ENCODE measurements around the gene MYO15B.

Gene MYO15B

DNA sequence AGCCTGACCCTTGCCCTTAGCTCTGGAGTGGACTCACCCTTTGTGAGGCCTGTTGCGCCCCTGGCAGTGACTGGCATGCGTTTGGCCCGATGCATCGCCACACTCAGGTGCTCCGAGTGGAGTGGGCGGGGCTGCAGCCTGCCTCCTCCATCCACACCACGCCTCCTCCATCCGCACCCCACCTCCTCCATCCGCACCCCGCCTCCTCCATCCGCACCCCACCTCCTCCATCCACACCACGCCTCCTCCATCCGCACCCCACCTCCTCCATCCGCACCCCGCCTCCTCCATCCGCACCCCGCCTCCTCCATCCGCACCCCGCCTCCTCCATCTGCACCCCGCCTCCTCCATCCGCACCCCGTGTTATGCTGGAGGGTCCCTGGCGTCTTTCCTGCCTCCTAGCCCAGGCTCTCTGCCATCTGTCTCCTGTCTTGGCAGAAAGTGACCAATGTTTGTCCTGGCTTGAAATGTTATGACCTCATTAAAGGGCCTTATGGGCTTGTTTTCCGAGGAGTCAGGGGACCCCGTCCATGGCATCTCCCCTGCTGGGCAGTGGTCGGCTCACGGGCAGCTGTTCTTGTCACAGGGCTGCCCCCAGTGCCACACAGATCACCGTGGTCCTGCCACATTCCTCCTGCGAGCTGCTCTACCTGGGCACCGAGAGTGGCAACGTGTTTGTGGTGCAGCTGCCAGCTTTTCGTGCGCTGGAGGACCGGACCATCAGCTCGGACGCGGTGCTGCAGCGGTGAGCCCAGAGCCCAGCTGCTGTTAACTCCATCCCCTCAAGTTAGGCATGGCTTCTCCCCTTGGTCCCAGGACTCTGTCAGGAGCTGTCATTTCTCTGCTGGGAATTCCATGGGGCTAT is 28.7 kb upstream of the MYO15B start:
- DNase-seq (ENCODE audit: low read depth in 2 of 2) = no peak

DNA sequence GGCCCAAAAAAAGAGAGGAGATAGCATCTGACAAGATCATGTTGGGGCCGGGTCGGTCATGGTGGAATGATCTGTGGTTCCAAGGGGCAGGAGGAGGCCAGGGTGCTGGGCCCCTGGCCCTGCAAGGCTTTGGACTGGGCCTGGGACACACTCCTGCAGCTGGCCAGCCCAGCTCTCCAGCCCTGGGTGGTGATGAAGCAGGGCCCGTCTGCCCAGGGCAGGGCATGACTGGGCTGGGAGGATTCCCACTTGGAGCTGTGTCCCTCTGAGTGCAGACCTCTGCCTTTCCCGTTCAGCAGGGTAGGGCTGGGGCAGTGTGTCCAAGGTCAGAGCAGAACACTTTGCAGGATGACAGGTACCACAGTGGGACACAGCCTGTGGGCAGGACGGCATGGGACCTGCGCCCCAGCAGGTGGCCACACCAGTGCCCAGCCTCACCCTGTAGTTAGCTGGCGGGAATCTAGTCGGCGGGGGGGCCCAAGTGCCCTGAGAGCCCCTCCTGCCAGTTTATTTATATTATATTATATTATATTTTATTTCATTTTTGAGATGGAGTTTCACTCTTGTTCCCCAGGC is 27.6 kb upstream of the MYO15B start:
- DNase-seq (ENCODE audit: low read depth in 2 of 2) = no peak

DNA sequence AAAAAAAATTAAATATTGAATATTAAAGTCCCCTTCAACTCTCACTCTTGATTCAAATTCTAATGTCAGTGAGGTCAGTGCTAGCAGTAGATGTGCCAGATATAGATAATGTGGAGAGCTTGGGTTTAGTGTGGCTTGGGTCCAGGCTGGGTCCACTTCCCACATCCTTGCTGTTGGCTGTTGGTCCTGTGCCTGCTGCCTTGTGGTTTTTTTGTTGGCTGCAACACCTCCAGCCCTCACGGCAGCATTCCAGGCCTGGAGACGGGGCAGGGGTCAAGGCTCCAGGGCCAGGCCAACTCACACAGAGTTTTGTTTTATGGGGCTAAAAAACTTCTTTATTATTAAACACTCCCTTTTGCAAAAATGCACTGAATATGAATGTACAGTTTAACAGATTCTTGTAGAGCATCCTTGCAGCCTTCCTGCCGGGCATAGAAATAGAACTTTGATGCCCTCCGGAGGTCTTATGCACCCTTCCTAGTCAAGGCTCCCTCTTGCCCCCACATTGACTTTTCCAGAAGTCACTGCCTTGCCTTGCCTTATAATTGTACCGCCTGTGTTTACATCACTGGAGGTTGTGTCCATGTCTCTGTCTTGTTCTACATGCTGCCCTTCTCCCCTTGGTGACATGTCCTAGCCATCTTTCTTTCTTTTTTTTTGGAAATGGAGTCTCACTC is 25.5 kb upstream of the MYO15B start:
- DNase-seq (ENCODE audit: low read depth in 2 of 2) = no peak

DNA sequence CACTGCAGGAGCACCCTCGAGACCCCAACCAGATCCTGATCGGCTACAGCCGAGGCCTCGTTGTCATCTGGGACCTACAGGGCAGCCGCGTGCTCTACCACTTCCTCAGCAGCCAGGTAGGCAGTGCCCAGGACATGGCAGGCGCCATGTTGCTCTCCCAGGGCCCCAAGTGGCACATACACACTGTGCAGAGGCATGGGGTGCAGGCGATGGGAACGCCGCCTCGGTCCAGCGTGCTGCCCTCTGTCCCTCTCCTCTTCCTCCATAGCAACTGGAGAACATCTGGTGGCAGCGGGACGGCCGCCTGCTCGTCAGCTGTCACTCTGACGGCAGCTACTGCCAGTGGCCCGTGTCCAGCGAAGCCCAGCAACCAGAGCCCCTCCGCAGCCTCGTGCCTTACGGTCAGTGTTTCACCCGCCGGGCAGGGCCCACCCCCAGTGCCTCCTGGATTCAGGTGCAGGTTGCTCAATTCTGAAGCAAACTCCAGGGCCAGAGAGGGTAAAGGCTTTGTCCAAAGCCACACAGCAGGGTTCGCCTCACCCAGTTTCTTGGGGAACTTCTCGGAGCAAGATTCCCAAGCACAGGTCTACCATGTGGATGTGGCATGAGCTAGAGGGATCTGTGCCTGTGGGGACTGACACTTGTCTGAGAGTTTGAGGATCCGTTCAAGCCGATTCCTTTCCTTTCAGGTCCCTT is 24.4 kb upstream of the MYO15B start:
- DNase-seq (ENCODE audit: low read depth in 2 of 2) = no peak

DNA sequence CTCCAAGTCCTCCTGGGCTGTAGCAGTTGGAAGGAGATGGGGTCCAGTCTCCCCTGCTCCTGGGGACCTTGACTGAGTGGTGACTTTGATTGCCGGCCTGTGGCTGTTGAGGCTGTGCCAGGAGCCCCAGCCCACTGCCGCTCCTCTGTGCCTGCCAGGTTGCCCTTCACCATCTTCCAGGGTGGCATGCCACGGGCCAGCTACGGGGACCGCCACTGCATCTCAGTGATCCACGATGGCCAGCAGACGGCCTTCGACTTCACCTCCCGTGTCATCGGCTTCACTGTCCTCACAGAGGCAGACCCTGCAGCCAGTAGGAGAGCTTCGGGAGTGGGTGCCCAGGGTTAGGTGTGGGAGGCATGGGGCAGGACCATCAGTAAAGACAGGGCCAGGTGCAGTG is 23.4 kb upstream of the MYO15B start:
- DNase-seq (ENCODE audit: low read depth in 2 of 2) = no peak

DNA sequence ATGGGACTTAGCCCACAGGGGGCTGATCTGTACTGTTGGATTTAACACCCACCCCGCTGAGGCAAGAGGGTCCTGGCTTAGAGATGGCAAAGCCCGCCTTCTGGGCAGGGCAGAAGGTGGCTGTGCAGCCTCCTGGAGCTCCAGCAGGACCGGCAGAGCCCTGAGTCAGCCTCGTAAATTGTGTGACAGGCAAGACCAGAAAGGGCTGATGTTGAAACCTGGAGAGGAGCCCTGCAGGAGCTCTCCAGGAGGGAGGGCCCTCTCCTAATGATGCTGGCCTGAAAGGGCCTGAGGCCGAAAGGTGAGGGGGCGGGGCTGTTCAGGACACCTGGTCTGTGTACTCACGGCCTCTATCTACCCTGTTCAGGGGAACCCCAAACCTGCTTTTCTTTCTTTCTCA is 22.5 kb upstream of the MYO15B start:
- no peak for DNase-seq (ENCODE audit: low read depth in 2 of 2)

DNA sequence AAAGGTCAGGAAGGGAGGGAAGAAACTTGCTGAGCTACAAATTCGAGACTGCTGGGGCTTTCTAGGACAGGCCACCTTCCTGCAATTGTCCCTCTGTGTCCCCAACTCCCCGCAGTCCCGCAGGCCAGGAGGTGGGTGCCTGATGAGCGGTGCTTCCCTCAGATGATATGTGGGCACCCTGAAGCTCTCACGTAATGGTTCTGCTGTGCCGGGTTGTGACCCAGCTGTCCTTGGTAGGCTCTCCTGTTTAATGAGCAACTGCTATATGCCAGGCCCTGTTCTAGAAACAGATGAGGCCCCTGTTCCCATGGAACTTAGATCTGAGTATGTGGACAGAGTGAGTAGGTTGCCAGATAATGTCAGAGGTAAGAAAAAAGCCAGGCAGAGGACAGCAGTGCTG is 22.0 kb upstream of the MYO15B start:
- DNase-seq (ENCODE audit: low read depth in 2 of 2) = no peak

DNA sequence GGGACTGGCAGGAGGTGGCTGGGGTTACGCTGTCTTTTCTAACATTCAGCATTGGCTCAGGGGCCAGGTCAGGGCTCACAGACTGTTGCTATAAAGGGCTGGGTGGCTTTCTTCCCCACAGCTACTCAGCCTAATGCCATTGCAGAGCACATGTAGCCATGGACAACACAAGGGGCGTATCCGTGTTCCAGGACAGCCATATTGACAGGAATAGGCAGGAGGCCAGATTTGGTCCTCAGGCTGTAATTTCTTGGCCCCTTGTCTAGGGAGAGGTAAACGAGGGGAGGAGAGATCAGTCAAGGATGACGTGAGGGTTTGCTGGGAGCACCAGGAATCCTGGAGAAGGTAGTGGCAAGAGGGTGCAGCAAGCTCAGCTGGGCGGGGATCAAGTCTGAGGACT is 21.2 kb upstream of the MYO15B start:
- no peak for DNase-seq (ENCODE audit: low read depth in 2 of 2)

DNA sequence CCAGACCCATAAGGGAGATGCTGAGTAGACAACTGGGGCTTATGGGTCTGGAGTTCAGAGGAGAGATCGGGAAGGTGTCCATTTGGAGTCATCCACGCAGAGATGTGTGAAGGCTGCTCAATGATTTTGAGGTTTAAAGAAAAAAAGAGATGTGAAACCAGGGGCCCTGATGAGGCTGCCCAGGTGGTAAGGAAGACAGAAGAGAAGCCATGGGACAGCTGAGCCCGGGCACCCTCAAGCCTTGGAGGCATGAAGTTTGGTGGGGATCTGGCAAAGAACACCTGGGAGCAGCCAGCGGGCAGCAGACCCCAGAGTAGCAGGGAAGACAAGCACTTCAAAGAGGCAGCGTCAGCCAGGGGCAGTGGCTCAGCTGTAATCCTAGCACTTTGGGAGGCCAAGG is 20.8 kb upstream of the MYO15B start:
- DNase-seq (ENCODE audit: low read depth in 2 of 2) = no peak

DNA sequence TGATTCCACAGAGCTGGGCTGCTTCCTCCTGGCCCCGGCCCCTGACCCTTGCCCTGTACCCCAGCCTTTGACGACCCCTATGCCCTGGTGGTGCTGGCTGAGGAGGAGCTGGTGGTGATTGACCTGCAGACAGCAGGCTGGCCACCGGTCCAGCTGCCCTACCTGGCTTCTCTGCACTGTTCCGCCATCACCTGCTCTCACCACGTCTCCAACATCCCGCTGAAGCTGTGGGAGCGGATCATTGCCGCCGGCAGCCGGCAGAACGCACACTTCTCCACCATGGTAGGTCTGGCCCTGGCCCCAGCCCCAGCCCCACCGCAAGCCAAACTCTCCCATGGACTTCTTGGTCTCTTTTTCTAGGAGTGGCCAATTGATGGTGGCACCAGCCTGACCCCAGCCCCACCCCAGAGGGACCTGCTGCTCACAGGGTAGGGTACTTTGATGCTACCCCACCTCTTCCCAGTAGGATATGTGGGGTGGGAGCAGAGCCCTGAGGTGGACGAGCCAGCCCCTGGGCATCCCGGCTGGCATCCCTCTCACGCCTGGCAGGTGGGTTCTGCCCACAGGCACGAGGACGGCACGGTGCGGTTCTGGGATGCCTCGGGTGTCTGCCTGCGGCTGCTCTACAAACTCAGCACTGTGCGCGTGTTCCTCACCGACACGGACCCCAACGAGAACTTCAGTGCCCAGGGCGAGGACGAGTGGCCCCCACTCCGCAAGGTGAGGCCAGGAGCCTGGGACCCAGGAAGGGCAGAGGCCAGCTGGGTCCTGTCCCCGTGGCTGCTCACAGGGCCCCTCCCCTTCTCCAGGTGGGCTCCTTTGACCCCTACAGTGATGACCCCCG is 19.0 kb upstream of the MYO15B start:
- DNase-seq (ENCODE audit: low read depth in 2 of 2) = no peak

DNA sequence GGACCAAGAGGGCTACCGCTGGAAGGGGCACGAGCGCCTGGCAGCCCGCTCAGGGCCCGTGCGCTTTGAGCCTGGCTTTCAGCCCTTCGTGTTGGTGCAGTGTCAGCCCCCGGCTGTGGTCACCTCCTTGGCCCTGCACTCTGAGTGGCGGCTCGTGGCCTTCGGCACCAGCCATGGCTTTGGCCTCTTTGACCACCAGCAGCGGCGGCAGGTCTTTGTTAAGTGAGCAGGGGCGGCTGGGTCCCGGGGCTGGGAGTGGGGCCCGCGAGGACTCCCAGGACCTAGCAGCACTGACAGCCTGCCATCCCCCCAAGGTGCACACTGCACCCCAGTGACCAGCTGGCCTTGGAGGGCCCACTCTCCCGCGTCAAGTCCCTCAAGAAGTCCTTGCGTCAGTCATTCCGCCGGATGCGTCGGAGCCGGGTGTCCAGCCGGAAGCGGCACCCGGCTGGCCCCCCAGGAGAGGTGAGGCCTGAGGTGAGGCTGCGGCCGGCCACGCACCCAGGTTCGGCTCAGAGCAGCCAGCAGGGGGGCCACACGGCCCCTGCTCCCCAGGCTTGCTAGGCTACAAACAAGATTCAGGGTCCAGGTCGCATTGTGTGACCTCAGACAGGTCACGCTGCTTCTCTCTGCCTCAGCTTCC is 17.4 kb upstream of the MYO15B start:
- no peak for DNase-seq (ENCODE audit: low read depth in 2 of 2)

DNA sequence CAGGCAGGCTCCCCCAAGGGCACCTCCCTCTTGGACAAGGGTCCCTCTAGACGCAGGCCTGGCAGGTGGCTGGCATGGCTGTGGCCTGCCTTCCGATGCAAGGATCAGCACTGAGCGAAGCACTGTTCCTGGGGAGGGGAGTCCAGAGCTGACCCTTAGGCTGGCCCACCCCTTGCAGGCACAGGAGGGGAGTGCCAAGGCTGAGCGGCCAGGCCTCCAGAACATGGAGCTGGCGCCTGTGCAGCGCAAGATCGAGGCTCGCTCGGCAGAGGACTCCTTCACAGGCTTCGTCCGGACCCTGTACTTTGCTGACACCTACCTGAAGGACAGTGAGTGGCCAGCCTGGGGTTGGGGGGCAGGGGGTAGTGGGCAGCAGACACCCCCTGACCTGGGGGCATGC is 16.8 kb upstream of the MYO15B start:
- DNase-seq (ENCODE audit: low read depth in 2 of 2) = no peak

DNA sequence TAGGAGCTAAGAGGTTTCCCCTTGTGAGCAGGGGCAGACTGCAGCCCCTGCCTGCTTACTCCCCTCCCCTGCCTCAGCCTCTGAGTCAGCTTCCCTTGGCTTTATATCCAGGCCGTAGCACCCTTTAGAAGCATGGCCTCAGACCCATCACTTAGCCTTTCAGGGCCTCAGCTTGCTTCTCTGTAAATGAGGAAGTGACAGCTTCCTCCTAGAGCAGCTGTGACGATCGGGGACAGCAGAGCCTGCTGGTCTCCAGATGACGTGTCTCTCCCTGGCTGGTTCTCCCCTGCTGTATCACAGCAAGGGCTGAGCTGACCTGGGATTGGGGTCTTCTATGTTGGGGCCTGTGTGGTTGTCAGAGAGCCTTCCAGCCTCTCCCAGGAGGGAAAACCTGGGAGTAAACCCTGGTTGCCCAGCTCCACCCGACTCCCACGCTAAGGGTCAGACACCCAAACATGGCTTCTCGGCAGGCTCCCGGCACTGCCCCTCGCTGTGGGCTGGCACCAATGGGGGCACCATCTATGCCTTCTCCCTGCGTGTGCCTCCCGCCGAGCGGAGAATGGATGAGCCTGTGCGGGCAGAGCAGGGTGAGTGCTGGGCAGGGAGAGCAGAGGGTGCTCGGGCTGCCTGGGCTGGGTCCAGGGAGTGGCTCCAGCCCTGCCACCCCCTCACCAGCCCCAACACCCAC is 16.3 kb upstream of the MYO15B start:
- DNase-seq (ENCODE audit: low read depth in 2 of 2) = no peak

DNA sequence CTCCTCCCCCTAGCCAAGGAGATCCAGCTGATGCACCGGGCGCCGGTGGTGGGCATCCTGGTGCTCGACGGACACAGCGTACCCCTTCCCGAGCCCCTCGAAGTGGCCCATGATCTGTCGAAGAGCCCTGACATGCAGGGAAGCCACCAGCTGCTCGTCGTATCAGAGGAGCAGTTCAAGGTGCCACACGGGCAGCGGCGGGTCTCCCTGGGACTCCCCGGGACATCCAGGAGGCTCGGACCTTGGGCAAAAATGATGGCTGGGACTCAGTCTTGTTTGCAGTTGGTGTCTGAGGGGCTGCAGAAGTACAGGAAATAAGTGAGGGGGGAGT is 15.8 kb upstream of the MYO15B start:
- DNase-seq (ENCODE audit: low read depth in 2 of 2) = no peak

DNA sequence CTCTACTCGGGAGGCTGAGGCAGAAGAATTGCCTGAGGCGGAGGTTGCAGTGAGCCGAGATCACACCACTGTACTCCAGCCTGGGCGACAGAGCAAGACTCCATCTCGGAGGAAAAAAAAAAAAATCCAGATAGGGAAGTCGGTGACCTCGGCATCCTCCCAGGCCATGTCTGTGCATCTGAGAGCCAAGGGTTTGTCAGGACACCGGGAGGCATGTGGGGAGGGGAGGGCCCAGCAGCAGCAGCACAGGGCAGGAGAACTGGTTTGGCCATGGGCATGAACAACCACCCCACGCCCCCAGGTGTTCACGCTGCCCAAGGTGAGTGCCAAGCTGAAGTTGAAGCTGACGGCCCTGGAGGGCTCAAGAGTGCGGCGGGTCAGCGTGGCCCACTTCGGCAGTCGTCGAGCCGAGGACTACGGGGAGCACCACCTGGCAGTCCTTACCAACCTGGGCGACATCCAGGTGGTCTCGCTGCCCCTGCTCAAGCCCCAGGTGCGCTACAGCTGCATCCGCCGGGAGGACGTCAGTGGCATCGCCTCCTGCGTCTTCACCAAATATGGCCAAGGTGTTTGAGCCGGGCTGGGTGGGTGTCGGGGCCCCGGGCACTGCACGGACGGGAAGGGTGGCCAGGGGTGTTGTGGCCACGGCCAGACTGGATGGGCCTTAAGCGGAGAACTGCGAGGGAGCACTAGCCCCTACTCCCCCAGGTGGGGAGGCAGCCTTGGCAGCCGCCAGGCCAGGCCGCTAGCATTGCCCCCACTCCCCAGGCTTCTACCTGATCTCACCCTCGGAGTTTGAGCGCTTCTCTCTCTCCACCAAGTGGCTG is 14.7 kb upstream of the MYO15B start:
- no peak for DNase-seq (ENCODE audit: low read depth in 2 of 2)

DNA sequence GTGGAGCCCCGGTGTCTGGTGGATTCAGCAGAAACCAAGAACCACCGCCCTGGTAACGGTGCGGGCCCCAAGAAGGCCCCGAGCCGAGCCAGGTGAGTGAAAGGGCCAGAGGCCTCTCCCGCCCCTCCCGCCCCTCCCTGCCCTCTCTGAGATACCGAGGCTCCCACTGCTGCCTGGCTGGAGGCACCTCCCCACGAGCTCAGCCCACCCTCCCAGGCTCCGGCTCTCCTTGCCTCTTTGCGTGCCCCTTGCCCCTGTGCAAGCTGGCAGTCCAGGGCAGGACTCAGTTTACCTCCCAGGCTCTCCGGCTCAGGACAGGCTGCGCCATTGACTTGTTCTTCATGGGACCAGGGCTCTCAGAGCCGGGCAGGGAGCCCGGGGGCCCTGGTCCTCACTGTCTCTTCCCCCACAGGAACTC is 14.1 kb upstream of the MYO15B start:
- no peak for DNase-seq (ENCODE audit: low read depth in 2 of 2)

DNA sequence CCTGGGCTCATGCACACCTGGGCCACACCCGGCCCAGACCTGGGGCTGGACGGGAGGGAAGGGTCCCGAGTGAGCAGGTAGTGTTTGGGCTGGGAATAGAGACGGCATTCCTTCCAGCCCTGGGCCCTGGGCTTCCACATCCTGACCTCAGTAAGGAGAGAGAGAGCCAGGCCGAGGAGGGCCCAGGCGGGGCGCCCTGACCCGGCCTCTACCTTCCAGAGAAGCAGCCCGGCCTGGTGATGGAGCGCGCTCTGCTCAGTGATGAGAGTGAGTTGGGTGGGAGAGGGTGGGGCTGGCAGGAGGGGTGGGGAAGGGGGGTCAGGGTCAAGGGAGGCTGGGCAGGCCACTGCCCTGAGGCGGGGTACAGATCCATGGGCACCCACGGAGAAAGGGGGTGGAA is 13.6 kb upstream of the MYO15B start:
- no peak for DNase-seq (ENCODE audit: low read depth in 2 of 2)

DNA sequence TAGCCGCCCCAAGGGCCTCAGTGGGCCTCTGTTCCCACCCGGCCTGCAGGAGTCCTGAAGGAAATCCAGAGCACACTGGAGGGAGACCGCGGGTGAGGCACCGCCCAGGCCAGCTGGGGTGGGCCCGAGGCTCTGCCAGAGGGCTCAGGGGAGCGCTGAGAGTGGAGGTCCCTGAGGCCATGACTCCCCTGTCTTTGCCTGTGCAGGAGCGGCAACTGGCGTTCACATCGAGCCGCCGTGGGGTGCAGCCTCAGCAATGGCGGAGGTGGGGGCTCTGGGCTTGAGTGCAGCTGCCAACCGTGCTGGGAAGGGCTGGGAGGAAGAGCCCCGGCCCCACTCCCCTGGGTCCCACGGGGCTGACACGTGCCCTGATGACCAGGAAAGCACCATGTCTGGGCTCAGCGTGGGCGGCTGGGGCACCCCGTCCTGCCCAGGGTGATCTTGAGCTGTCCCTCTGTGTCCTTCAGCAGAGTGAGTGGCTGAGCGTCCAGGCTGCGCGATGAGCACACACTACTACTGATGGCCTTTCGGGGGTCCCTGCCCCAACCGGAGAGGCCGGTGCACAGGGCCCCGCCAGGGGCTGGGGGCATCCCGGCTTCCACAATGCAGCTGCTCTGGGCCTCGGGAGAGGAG is 13.1 kb upstream of the MYO15B start:
- no peak for DNase-seq (ENCODE audit: low read depth in 2 of 2)

DNA sequence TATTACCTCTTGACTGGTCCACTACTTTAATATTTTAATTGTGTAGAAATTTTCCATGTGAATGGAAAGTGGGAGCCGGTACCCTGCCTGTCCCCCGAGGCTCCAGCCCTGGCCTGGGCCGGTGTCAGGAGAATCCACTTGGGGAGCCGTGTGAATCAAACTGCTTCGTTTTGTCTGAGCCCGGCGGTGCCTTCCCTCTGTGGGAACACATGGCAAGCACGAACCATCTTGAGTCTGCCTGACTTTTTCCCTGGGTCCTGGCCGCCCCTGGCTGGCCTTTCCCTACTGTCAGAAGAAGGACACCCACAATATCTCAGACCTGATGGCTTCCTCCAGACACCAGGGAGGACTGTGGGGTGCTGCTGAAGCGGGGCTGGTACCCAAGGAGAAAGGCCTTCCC is 12.4 kb upstream of the MYO15B start:
- no peak for DNase-seq (ENCODE audit: low read depth in 2 of 2)
